H1 (cell line): ENCODE data around the gene CTNND2. TPM values are rescaled to one million over a fixed set of nuclear protein-coding genes. Genes with fewer than 3 reads are reported as not detected.

Experiments
- ASH2L ChIP-seq: fragments of 200-600, 300-600 bp; sonication (generic); IDR thresholded peaks from one replicate; pipeline ENCODE4 v1.7.1; 2017; ENCODE audit warnings: low read length
- EZH2 ChIP-seq: fragments of 200-600 bp; sonication (generic); IDR thresholded peaks from 2 replicates; pipeline ENCODE4 v1.7.1; 2012; ENCODE audit warnings: low read depth, mild to moderate bottlenecking, moderate library complexity, low read length, inconsistent platforms; ENCODE audit not compliant: severe bottlenecking
- GABPA ChIP-seq: IDR thresholded peaks from 2 replicates; pipeline ENCODE4 v1.6.1; 2011; ENCODE audit warnings: mild to moderate bottlenecking, low read length, moderate library complexity, borderline replicate concordance; ENCODE audit not compliant: insufficient read depth
- GTF2F1 ChIP-seq: IDR thresholded peaks from 2 replicates; pipeline ENCODE4 v1.6.1; 2012; ENCODE audit warnings: low read depth, low read length, improper control_type of control experiment, borderline replicate concordance
- KDM4A ChIP-seq: IDR thresholded peaks from one replicate; pipeline ENCODE4 v1.7.1; 2012; ENCODE audit warnings: low read depth, mild to moderate bottlenecking, moderate library complexity, low read length, inconsistent platforms; ENCODE audit not compliant: severe bottlenecking
- NANOG ChIP-seq: IDR thresholded peaks from 2 replicates; pipeline ENCODE4 v1.6.1; 2011; ENCODE audit warnings: low read length, low read depth, mild to moderate bottlenecking, inconsistent platforms; ENCODE audit not compliant: insufficient read depth, poor library complexity, severe bottlenecking
- PHF8 ChIP-seq: fragments of 200-600 bp; sonication (generic); conservative IDR thresholded peaks from 2 replicates; pipeline ENCODE4 v1.7.1; 2012; ENCODE audit warnings: low read depth, mild to moderate bottlenecking, inconsistent platforms, low read length, moderate library complexity
- SRF ChIP-seq: IDR thresholded peaks from 2 replicates; pipeline ENCODE4 v1.6.1; 2011; ENCODE audit warnings: mild to moderate bottlenecking, low read depth, low read length, moderate library complexity
- TAF1 ChIP-seq: IDR thresholded peaks from 2 replicates; pipeline ENCODE4 v1.6.1; 2011; ENCODE audit warnings: mild to moderate bottlenecking, low read depth, low read length
- polyA plus RNA-seq, 7 experiments: library from polyadenylated mRNA; depleted of rRNA in 3 of 7; stranded (reverse) in 5 of 7; unstranded in 2 of 7; fragments of >200 nt in 5 of 7; fragments of 200-250 nt in 2 of 7; gene quantifications; 1 replicate in 5 of 7; 2 replicates in 1 of 7; 4 replicates in 1 of 7; pipeline versions ENCODE4 v1.2.1 to v1.2.3, GENCODE V29; 2011 to 2013; ENCODE audit warnings: missing spikeins in 2 of 7, mixed read lengths in 2 of 7
- total RNA-seq: library from RNA; stranded (reverse); fragmentation: NEBNext Ultra II Directional; extraction: Animal tissue kit (Norgen Biotek cat#: 25700); gene quantifications from 2 replicates; pipeline ENCODE4 v1.2.1, GENCODE V29; 2021
- TF ChIP-seq, protein P1 (sequence below): fragments of 300-600 bp; sonication (generic); IDR thresholded peaks from 2 replicates; pipeline ENCODE4 v1.7.1; 2012; ENCODE audit warnings: low read length, moderate library complexity, mild to moderate bottlenecking, inconsistent platforms; ENCODE audit not compliant: insufficient replicate concordance
- TF ChIP-seq, protein P2 (sequence below): IDR thresholded peaks from 2 replicates; pipeline ENCODE4 v1.6.1; 2011; ENCODE audit warnings: low read depth, mild to moderate bottlenecking, low read length; ENCODE audit not compliant: insufficient read depth

Gene CTNND2
- total and polyA plus RNA-seq, 2 of the 8 experiments (the other 6 are each of a cell fraction or from before 2014, with no cell fraction given): 7.4 to 14.2 TPM

DNA sequence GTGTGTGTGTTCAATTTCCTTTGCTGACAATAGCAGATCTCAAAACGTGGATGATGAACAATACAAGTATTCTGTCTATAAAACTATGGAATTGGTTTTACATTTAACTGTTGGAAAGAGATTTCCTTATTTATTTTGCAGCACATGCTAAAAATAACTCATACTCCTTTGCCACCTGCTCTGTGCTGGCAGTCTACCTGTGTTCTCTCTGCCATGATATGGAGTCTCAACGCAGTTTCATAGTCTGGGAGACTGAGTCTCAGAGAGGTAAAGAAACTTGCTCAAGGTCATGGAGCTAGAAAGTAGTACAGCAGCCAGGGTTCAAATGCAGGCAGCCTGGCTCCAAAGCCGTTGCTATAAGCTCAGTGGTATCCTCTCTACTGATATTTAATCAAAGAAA is 677.2 kb downstream of the CTNND2 start (continued):
- TF ChIP-seq, protein P1, sequence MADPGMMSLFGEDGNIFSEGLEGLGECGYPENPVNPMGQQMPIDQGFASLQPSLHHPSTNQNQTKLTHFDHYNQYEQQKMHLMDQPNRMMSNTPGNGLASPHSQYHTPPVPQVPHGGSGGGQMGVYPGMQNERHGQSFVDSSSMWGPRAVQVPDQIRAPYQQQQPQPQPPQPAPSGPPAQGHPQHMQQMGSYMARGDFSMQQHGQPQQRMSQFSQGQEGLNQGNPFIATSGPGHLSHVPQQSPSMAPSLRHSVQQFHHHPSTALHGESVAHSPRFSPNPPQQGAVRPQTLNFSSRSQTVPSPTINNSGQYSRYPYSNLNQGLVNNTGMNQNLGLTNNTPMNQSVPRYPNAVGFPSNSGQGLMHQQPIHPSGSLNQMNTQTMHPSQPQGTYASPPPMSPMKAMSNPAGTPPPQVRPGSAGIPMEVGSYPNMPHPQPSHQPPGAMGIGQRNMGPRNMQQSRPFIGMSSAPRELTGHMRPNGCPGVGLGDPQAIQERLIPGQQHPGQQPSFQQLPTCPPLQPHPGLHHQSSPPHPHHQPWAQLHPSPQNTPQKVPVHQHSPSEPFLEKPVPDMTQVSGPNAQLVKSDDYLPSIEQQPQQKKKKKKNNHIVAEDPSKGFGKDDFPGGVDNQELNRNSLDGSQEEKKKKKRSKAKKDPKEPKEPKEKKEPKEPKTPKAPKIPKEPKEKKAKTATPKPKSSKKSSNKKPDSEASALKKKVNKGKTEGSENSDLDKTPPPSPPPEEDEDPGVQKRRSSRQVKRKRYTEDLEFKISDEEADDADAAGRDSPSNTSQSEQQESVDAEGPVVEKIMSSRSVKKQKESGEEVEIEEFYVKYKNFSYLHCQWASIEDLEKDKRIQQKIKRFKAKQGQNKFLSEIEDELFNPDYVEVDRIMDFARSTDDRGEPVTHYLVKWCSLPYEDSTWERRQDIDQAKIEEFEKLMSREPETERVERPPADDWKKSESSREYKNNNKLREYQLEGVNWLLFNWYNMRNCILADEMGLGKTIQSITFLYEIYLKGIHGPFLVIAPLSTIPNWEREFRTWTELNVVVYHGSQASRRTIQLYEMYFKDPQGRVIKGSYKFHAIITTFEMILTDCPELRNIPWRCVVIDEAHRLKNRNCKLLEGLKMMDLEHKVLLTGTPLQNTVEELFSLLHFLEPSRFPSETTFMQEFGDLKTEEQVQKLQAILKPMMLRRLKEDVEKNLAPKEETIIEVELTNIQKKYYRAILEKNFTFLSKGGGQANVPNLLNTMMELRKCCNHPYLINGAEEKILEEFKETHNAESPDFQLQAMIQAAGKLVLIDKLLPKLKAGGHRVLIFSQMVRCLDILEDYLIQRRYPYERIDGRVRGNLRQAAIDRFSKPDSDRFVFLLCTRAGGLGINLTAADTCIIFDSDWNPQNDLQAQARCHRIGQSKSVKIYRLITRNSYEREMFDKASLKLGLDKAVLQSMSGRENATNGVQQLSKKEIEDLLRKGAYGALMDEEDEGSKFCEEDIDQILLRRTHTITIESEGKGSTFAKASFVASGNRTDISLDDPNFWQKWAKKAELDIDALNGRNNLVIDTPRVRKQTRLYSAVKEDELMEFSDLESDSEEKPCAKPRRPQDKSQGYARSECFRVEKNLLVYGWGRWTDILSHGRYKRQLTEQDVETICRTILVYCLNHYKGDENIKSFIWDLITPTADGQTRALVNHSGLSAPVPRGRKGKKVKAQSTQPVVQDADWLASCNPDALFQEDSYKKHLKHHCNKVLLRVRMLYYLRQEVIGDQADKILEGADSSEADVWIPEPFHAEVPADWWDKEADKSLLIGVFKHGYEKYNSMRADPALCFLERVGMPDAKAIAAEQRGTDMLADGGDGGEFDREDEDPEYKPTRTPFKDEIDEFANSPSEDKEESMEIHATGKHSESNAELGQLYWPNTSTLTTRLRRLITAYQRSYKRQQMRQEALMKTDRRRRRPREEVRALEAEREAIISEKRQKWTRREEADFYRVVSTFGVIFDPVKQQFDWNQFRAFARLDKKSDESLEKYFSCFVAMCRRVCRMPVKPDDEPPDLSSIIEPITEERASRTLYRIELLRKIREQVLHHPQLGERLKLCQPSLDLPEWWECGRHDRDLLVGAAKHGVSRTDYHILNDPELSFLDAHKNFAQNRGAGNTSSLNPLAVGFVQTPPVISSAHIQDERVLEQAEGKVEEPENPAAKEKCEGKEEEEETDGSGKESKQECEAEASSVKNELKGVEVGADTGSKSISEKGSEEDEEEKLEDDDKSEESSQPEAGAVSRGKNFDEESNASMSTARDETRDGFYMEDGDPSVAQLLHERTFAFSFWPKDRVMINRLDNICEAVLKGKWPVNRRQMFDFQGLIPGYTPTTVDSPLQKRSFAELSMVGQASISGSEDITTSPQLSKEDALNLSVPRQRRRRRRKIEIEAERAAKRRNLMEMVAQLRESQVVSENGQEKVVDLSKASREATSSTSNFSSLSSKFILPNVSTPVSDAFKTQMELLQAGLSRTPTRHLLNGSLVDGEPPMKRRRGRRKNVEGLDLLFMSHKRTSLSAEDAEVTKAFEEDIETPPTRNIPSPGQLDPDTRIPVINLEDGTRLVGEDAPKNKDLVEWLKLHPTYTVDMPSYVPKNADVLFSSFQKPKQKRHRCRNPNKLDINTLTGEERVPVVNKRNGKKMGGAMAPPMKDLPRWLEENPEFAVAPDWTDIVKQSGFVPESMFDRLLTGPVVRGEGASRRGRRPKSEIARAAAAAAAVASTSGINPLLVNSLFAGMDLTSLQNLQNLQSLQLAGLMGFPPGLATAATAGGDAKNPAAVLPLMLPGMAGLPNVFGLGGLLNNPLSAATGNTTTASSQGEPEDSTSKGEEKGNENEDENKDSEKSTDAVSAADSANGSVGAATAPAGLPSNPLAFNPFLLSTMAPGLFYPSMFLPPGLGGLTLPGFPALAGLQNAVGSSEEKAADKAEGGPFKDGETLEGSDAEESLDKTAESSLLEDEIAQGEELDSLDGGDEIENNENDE: no peak
- no peak for TF ChIP-seq GABPA
- TF ChIP-seq PHF8: no peak
- TF ChIP-seq EZH2: no peak
- no peak for TF ChIP-seq SRF
- TF ChIP-seq, protein P2, sequence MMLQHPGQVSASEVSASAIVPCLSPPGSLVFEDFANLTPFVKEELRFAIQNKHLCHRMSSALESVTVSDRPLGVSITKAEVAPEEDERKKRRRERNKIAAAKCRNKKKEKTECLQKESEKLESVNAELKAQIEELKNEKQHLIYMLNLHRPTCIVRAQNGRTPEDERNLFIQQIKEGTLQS: no peak
- no peak for TF ChIP-seq NANOG
- no peak for TF ChIP-seq KDM4A
- TF ChIP-seq ASH2L: no peak
- TF ChIP-seq TAF1: no peak
- TF ChIP-seq GTF2F1: no peak
